ENCODE results near the gene ZNF304. TPM values are rescaled to one million over a fixed set of nuclear protein-coding genes. Genes with fewer than 3 reads are reported as not detected.

ZNF304 gene
- total RNA-seq, 3 donors from 2014 or later: 3.3 to 4.5 (median 4.1) TPM

GRCh38 chr19:57377498-57378146 lies 26.6 kb downstream of the ZNF304 start:
- H3K4me1 Mint-ChIP-seq (ENCODE audit: low read depth): no peaks in the 10 kb centered on the region
- H3K9me3 Mint-ChIP-seq: peaks cover 51% of the 10 kb centered on the region
- peaks cover 55% of the 10 kb centered on the region for H3K36me3 Mint-ChIP-seq (ENCODE audit: insufficient read depth)
- H3K27me3 Mint-ChIP-seq (ENCODE audit: low read depth): no peaks in the 10 kb centered on the region
- no peak overlapping the region for H3K4me3 Mint-ChIP-seq
- no peak for DNase-seq
- no peak for ATAC-seq

DNA sequence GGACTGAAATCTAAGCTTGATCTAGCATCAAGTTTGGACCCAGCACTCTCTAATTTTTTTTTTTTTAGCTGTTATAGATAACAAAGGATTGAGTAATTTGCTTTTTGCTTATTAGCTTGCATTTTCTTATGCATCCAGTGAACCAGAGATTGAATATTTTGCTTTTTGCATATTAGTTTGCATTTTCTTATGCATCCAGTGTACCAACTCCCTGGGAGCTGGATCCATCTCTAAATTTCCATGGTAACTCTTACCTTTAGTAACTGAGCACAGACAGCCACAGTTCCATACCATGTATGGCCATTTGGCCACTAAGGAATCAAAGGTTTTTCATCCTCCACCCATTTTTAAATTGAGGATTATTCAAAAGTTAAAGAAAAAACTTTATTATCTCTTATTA lies 29.9 kb downstream of the ZNF304 start:
- ATAC-seq (no peak), DNase-seq (no peak)
- no peaks in the 10 kb centered on the region for H3K4me1 Mint-ChIP-seq (ENCODE audit: low read depth)
- H3K36me3 Mint-ChIP-seq (ENCODE audit: insufficient read depth): peaks cover 30% of the 10 kb centered on the region
- H3K9me3 Mint-ChIP-seq: peaks cover 36% of the 10 kb centered on the region
- H3K4me3 Mint-ChIP-seq: no peak overlapping the region
- H3K27me3 Mint-ChIP-seq (ENCODE audit: low read depth): peaks cover 3% of the 10 kb centered on the region

DNA sequence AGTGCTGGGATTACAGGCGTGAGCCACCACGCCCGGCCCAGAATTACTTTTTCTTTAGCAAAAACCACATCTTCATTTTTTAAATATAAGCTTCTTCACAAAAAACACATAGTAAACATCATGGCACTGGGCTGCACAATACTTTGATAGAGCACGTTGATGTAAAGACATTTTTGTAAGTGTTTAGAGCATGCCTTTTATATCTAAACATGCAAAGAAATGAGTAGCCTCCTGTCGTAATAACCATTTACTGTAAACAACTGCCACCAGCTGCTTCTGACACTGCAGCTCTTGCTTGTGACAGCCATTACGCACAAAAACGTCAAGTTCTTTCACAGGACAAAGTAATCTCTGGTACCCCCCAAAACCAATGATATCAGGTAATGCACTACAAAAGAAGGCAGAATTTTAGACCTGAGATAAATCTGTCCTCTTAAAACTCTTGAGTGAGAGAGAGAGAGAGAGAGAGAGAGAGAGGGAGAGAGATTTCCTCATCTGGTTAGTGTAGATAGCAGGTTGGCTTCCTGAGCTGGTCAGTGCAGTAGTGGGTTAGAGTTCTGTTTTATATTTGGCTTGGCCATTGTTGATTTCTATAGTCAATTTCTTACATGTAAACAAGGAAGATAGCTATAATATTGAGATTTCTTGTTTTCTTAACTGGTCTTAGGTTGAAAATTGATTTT lies 31.9 kb downstream of the ZNF304 start:
- Mint-ChIP-seq H3K4me3 (no peak overlapping the region), H3K9me3 (peaks cover 32% of the 10 kb centered on the region), H3K4me1 (ENCODE audit: low read depth) (no peaks in the 10 kb centered on the region), H3K36me3 (ENCODE audit: insufficient read depth) (peaks cover 11% of the 10 kb centered on the region), H3K27me3 (ENCODE audit: low read depth) (peaks cover 3% of the 10 kb centered on the region)
- DNase-seq: no peak
- ATAC-seq: no peak

DNA sequence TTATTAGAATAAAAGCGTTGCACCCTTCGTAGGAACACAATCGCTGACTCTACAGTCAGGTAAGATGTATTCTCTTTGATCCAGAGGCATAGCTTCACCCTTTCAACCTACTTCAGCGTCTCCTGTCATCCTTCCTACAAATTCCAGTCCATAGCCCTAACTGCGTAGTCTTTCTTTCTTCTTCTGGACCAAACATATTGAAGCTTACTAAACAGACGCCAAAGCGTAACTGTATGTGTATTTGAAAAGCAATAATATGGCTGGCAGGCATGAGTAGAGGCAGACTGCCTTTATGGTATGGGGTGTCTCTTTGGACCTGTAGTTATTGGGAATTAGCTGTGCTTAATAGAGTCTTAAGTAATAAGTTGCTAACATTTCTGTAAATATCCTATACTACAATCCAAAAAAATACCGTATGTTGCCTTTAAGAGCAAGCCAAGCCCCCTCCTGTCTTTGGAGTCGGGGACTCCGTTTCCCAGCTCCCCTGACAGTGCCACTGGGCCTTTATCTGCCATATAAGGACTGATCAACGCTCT lies 38.2 kb downstream of the ZNF304 start:
- H3K36me3 Mint-ChIP-seq (ENCODE audit: insufficient read depth): peaks cover 28% of the 10 kb centered on the region
- no peaks in the 10 kb centered on the region for H3K27me3 Mint-ChIP-seq (ENCODE audit: low read depth)
- peaks cover 15% of the 10 kb centered on the region for H3K9me3 Mint-ChIP-seq
- H3K4me1 Mint-ChIP-seq (ENCODE audit: low read depth): peaks cover 27% of the 10 kb centered on the region
- DNase-seq: no peak
- no peak for ATAC-seq
- peak overlapping the region; percentile 95 for H3K4me3 Mint-ChIP-seq

GRCh38 chr19:57389730-57390598 lies 38.9 kb downstream of the ZNF304 start, which contains the start of gene ZNF548:
ZNF548 (plus strand) TSS chr19:57389854; CDS start chr19:57390100, 246 bp downstream.
- peaks cover 35% of the 10 kb centered on the region for H3K36me3 Mint-ChIP-seq (ENCODE audit: insufficient read depth)
- ATAC-seq (peak; percentile 99), DNase-seq (peak; percentile 96)
- H3K27me3 Mint-ChIP-seq (ENCODE audit: low read depth): no peaks in the 10 kb centered on the region
- peak within 1 kb of the TSS; percentile 95 for H3K4me3 Mint-ChIP-seq
- peaks cover 27% of the 10 kb centered on the region for H3K4me1 Mint-ChIP-seq (ENCODE audit: low read depth)
- peaks cover 19% of the 10 kb centered on the region for H3K9me3 Mint-ChIP-seq

DNA sequence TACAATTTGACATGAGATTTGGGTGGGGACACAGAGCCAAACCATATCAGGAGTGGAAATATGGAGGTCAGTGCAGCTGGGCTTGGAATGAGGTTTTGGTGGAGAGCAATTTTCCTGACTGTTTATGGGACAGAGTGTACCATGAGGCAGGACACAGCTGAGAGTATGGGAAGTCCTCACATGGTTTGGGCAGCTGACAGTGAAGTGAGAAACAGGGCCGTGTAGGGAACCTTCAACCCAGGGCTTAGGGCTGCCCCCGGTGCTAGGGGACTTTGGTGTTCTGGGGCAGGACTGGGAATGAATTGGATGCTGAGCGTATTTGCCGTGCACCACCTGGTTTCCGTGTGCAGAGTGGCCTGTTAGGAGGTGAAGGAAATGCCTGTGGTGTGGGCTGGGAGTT lies 44.6 kb downstream of the ZNF304 start:
- ATAC-seq: no peak
- Mint-ChIP-seq H3K9me3 (peaks cover 51% of the 10 kb centered on the region), H3K4me1 (ENCODE audit: low read depth) (peaks cover 15% of the 10 kb centered on the region), H3K27me3 (ENCODE audit: low read depth) (no peaks in the 10 kb centered on the region), H3K36me3 (ENCODE audit: insufficient read depth) (peaks cover 84% of the 10 kb centered on the region), H3K4me3 (no peak overlapping the region)
- no peak for DNase-seq

DNA sequence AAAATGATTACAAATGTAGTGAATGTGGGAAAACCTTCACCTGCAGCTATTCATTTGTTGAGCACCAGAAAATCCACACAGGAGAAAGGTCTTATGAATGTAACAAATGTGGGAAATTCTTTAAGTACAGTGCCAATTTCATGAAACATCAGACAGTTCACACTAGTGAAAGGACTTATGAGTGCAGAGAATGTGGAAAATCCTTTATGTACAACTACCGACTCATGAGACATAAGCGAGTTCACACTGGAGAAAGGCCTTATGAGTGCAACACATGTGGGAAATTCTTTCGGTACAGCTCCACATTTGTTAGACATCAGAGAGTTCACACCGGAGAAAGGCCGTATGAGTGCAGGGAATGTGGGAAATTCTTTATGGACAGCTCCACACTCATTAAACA lies 47.8 kb downstream of the ZNF304 start:
- peaks cover 53% of the 10 kb centered on the region for H3K9me3 Mint-ChIP-seq
- H3K4me3 Mint-ChIP-seq: no peak overlapping the region
- no peak for DNase-seq
- H3K27me3 Mint-ChIP-seq (ENCODE audit: low read depth): no peaks in the 10 kb centered on the region
- ATAC-seq: no peak
- H3K36me3 Mint-ChIP-seq (ENCODE audit: insufficient read depth): peaks cover 73% of the 10 kb centered on the region
- no peaks in the 10 kb centered on the region for H3K4me1 Mint-ChIP-seq (ENCODE audit: low read depth)

GRCh38 chr19:57403737-57404563 lies 52.9 kb downstream of the ZNF304 start:
- Mint-ChIP-seq H3K4me3 (no peak overlapping the region), H3K4me1 (ENCODE audit: low read depth) (peaks cover 4% of the 10 kb centered on the region), H3K36me3 (ENCODE audit: insufficient read depth) (peaks cover 22% of the 10 kb centered on the region), H3K9me3 (peaks cover 15% of the 10 kb centered on the region), H3K27me3 (ENCODE audit: low read depth) (no peaks in the 10 kb centered on the region)
- ATAC-seq: no peak
- no peak for DNase-seq

DNA sequence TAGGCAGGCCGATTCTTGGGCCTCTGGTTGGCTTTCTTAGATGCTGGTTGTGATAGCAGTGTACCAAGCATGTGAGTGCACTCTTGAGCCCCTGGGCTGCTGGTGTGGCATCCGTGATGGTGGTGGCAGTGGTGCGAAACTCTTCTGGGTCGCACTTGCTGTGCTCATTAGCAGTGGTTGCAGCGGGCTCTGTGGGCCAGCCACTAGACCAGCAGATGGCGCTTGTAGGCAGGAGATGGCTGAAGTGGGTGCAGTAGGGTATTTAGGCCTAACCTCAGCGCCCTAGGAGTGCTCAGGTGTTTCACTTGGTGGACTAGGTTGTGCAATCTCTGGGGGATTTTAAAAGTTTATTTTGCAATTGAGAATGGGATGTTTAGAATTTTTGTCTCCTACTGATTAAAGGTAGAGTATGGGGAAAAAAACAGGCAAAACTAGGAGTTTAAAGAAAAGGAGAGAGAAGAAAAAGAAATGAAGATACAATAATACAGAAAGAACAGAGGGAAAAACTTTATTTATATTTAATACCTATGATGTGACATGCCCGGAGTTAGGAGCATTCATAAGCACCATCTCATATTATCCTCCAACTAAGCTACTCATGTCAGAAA lies 55.5 kb downstream of the ZNF304 start:
- Mint-ChIP-seq H3K9me3 (no peaks in the 10 kb centered on the region), H3K4me3 (no peak overlapping the region), H3K36me3 (ENCODE audit: insufficient read depth) (peaks cover 3% of the 10 kb centered on the region)

More for the DNA sequence above, 55.5 kb downstream of the ZNF304 start:
- ATAC-seq (peak; percentile 32 to 35), DNase-seq (peak; percentile 67)
- Mint-ChIP-seq H3K27me3 (ENCODE audit: low read depth) (no peaks in the 10 kb centered on the region), H3K4me1 (ENCODE audit: low read depth) (peaks cover 14% of the 10 kb centered on the region)

Other genes with a start within 250 kb of the ZNF304 start
- not detected for gene USP29, start 231.3 kb upstream of the ZNF304 start, total RNA-seq
- not detected for gene ZIM3, start 206.1 kb upstream of the ZNF304 start, total RNA-seq
- not detected for gene DUXA, start 183.8 kb upstream of the ZNF304 start, total RNA-seq
- gene ZNF264, start 159.8 kb upstream of the ZNF304 start, total RNA-seq: 10 to 100 TPM; 20.2 to 26.9 (median 22.1) TPM
- gene AURKC, start 120.2 kb upstream of the ZNF304 start, total RNA-seq: 1 to 10 TPM in 1 of 3 donors, under 1 TPM in 1, not detected in 1; 0.82 to 1.2 TPM
- gene ZNF805, start 110.6 kb upstream of the ZNF304 start, total RNA-seq: 10 to 100 TPM in 2 of 3 donors, 1 to 10 TPM in 1; 9.6 to 12.3 (median 12.0) TPM
- gene ZNF460, start 70.8 kb upstream of the ZNF304 start, total RNA-seq: 10 to 100 TPM; 30.1 to 52.2 (median 49.2) TPM
- gene ZNF543, start 30.8 kb upstream of the ZNF304 start, total RNA-seq: 1 to 10 TPM; 3.3 to 5.0 (median 3.5) TPM
- gene TRAPPC2B, start 12.3 kb downstream of the ZNF304 start, total RNA-seq: 1 to 10 TPM; 1.8 to 4.5 (median 3.3) TPM
- under 1 TPM; 0.63 to 0.76 (median 0.71) TPM for gene ZNF547, start 12.3 kb downstream of the ZNF304 start, total RNA-seq
- 10 to 100 TPM in 1 of 3 donors, 1 to 10 TPM in 2; 6.3 to 10.7 (median 8.7) TPM for gene ZNF548, start 38.6 kb downstream of the ZNF304 start, total RNA-seq
- gene ZNF17, start 59.9 kb downstream of the ZNF304 start, total RNA-seq: 10 to 100 TPM in 2 of 3 donors, 1 to 10 TPM in 1; 8.9 to 11.1 (median 10.8) TPM
- gene ZNF749, start 84.1 kb downstream of the ZNF304 start, total RNA-seq: 10 to 100 TPM; 23.2 to 32.8 (median 26.5) TPM
- gene VN1R1, start 105.9 kb downstream of the ZNF304 start, total RNA-seq: under 1 TPM in 1 of 3 donors, not detected in 2; 0.08 TPM
- 1 to 10 TPM; 3.1 to 3.7 (median 3.2) TPM for gene ZNF772, start 126.3 kb downstream of the ZNF304 start, total RNA-seq
- gene ZNF419, start 136.5 kb downstream of the ZNF304 start, total RNA-seq: 1 to 10 TPM; 3.3 to 4.2 (median 3.9) TPM
- 1 to 10 TPM; 4.5 to 4.6 (median 4.5) TPM for gene ZNF773, start 148.7 kb downstream of the ZNF304 start, total RNA-seq
- gene ZNF549, start 176.1 kb downstream of the ZNF304 start, total RNA-seq: 1 to 10 TPM; 3.2 to 4.1 (median 3.8) TPM
- 10 to 100 TPM in 1 of 3 donors, 1 to 10 TPM in 2; 8.3 to 10.9 (median 8.7) TPM for gene ZNF550, start 208.6 kb downstream of the ZNF304 start, total RNA-seq
- gene ZNF416, start 227.6 kb downstream of the ZNF304 start, total RNA-seq: 1 to 10 TPM; 2.8 to 2.9 (median 2.8) TPM
- gene ZIK1, start 232.9 kb downstream of the ZNF304 start, total RNA-seq: 1 to 10 TPM; 3.7 to 5.6 (median 5.1) TPM
- gene ZNF530, start 248.6 kb downstream of the ZNF304 start, total RNA-seq: 1 to 10 TPM; 4.7 to 7.7 (median 4.9) TPM